ENCODE results near the gene ABCA7.

GRCh38 chr19:1093330-1093729 lies 53.4 kb downstream of the ABCA7 start:
- TF ChIP-seq, protein P1, sequence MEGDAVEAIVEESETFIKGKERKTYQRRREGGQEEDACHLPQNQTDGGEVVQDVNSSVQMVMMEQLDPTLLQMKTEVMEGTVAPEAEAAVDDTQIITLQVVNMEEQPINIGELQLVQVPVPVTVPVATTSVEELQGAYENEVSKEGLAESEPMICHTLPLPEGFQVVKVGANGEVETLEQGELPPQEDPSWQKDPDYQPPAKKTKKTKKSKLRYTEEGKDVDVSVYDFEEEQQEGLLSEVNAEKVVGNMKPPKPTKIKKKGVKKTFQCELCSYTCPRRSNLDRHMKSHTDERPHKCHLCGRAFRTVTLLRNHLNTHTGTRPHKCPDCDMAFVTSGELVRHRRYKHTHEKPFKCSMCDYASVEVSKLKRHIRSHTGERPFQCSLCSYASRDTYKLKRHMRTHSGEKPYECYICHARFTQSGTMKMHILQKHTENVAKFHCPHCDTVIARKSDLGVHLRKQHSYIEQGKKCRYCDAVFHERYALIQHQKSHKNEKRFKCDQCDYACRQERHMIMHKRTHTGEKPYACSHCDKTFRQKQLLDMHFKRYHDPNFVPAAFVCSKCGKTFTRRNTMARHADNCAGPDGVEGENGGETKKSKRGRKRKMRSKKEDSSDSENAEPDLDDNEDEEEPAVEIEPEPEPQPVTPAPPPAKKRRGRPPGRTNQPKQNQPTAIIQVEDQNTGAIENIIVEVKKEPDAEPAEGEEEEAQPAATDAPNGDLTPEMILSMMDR (IDR thresholded peaks at IDR 0.05; ENCODE audit: low read length), result no peak
- no peak for TF ChIP-seq EZH2 (optimal IDR thresholded peaks at IDR 0.05; ENCODE audit: low read depth, low read length)
